GM12892 (cell line): ENCODE measurements around the gene HAUS8.

ENCODE experiments used
- POLR2AphosphoS5 ChIP-seq: IDR thresholded peaks from 2 replicates; pipeline ENCODE4 v1.6.1; 2011; ENCODE audit warnings: low read depth, low read length, control low read depth
- TAF1 ChIP-seq: IDR thresholded peaks from 2 replicates; pipeline ENCODE4 v1.6.1; 2011; ENCODE audit warnings: low read depth, mild to moderate bottlenecking, control low read depth, low read length, borderline replicate concordance

- TF ChIP-seq TAF1, result no peak
- no peak for TF ChIP-seq POLR2AphosphoS5
Observed at GRCh38 chr19:17077447-17078028, 2.3 kb upstream of the HAUS8 start.
